ENCODE data around the gene SLC45A3. TPM values are rescaled to one million over a fixed set of nuclear protein-coding genes. Genes with fewer than 3 reads are reported as not detected.

SLC45A3 gene
- total and polyA plus RNA-seq, 2 of the 4 experiments (the other 2 are of a cell fraction) = 1.4 to 2.5 TPM

DNA sequence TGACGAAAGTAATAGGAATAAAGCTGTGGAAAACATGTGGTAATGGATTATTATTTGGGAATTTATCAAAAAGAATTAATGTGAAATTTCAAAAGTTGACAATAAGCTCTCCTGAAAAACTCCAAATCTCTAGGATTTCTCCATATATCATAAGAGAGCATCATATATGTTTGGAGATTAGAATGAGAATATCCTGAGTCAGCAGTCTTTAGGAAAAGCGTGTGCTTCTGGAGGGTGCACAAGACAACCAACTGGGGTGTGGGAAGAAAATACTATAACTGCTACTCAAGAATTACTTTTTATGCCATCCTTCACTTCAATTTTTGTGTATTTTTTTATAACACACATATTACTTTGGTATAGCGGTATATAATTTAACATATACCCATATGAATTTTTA, 68.2 kb downstream of the SLC45A3 start:
- Histone ChIP-seq H3K56ac (ENCODE audit: extremely low read depth, insufficient read depth, low read length) (no peak overlapping the region), H3K4me2 (ENCODE audit: low read depth, low read length) (no peak overlapping the region), H4K91ac (ENCODE audit: insufficient read depth, low read depth, low read length) (no peak overlapping the region), H3K18ac (ENCODE audit: low read depth, low read length) (no peak overlapping the region), H3K79me1 (ENCODE audit: low read depth in 1 of 2, low read length in 2 of 2) (peaks cover 20 to 45% of the 10 kb centered on the region in 2 experiments), H2AK5ac (ENCODE audit: low read depth, low read length) (no peak overlapping the region), H3K9me1 (ENCODE audit: insufficient read depth, low read length) (peaks cover 2% of the 10 kb centered on the region; the same call in 1 of the 2 replicates), H2BK120ac (ENCODE audit: low read depth, low read length) (no peak overlapping the region), H2BK15ac (ENCODE audit: low read depth, low read length) (no peak overlapping the region), H3K9ac (ENCODE audit: low read depth, low read length) (no peak overlapping the region), H2AK9ac (replicated peaks; ENCODE audit: low read depth, low read length, poor library complexity) (no peak overlapping the region), H3K14ac (replicated peaks; ENCODE audit: low read depth, low read length) (no peak overlapping the region), H3K4me1 (ENCODE audit: control insufficient read depth, insufficient read depth, low read length) (peaks cover 2% of the 10 kb centered on the region; the same call in 1 of the 2 replicates), H4K5ac (ENCODE audit: low read depth, low read length) (no peak overlapping the region), H3K27me3 (ENCODE audit: control insufficient read depth, insufficient read depth, low read length) (no peaks in the 10 kb centered on the region), H2AFZ (replicated peaks; ENCODE audit: low read length, poor library complexity) (no peak overlapping the region), H4K20me1 (ENCODE audit: insufficient read depth, low read length) (peaks cover 5% of the 10 kb centered on the region; the same call in 1 of the 2 replicates), H3K9me3 (ENCODE audit: control insufficient read depth, insufficient read depth, low read length) (no peaks in the 10 kb centered on the region), H3K27ac (ENCODE audit: insufficient read depth, low read length) (no peak overlapping the region), H3K4ac (ENCODE audit: low read depth, low read length) (no peak overlapping the region), H4K8ac (ENCODE audit: low read depth in 2 of 2, low read length in 2 of 2) (no peak overlapping the region), H2BK5ac (ENCODE audit: low read depth, low read length, poor library complexity, severe bottlenecking) (no peak overlapping the region), H3K23ac (ENCODE audit: low read depth, low read length) (no peak overlapping the region), H2BK20ac (ENCODE audit: low read depth, low read length) (no peak overlapping the region), H3K36me3 (ENCODE audit: control insufficient read depth, insufficient read depth, low read length) (peaks cover 13% of the 10 kb centered on the region), H3K4me3 (ENCODE audit: insufficient read depth, low read depth, low read length) (no peak overlapping the region)
- no CpG with 5 or more reads among the region's 3 CpGs for WGBS, 2 experiments (ENCODE audit: extremely low coverage in 2 of 2, insufficient read length in 1 of 2)
- ChIA-PET CTCF (interaction anchor here (0.7 kb wide), 1 partner anchor 20 kb away, joined by 4 read pairs; no protein-coding TSS in a partner anchor), POLR2A (ENCODE audit: unreplicated experiment) (no interaction called here)
- no peak for ATAC-seq (ENCODE audit: low read depth)
- dilution Hi-C loops (cut with HindIII; ENCODE audit: low sequenced_read_pairs, unreplicated experiment) (no loop called here), intact Hi-C loops (cut with micrococcal nuclease) (no loop called here), in situ Hi-C loops (cut with MboI; ENCODE audit: low sequenced_read_pairs) (no loop called here)
- no peak for DNase-seq
- TF ChIP-seq MAFK (IDR thresholded peaks at IDR 0.05; ENCODE audit: low read depth, low read length) (peak; percentile 97), RAD21 (IDR thresholded peaks at IDR 0.05; ENCODE audit: low read length) (no peak)
- BruUV-seq (replicated peaks) = no TSS peak

Measured in IMR-90 (cell line).